ENCODE measurements around the gene AAGAB. TPM values are rescaled to one million over a fixed set of nuclear protein-coding genes. Genes with fewer than 3 reads are reported as not detected.

Gene AAGAB
- total RNA-seq, 1 experiment from 2014 or later, result 52.0 TPM

GRCh38 chr15:67190813-67191212, 63.6 kb downstream of the AAGAB start:
- H3K27me3 ChIP-seq (ENCODE audit: insufficient read depth, low read length), result no peaks in the 10 kb centered on the region
- intact Hi-C loops (cut with micrococcal nuclease), result no loop called here
- DNase-seq (ENCODE audit: low read depth, low spot score) (no peak), ATAC-seq (no peak)
- no peaks in the 10 kb centered on the region for H3K4me1 ChIP-seq (ENCODE audit: control insufficient read depth in 1 of 2, insufficient read depth in 2 of 2, low read length in 2 of 2)
- no peak overlapping the region for H2AFZ ChIP-seq (ENCODE audit: low read depth, low read length, poor library complexity, severe bottlenecking)
- BruUV-seq (replicated peaks), result no TSS peak
- H3K4me2 ChIP-seq (ENCODE audit: low read length), result no peak overlapping the region
- RAD21 ChIA-PET (ENCODE audit: low non-redundant PET in 1 of 2, low total read pairs in 2 of 2, uncharacterized antibody in 2 of 2, unreplicated experiment in 2 of 2), result no interaction called here
- H3K9me3 ChIP-seq (ENCODE audit: control insufficient read depth in 1 of 2, insufficient read depth in 1 of 2, low read depth in 1 of 2, low read length in 2 of 2), result no peaks in the 10 kb centered on the region
- no peaks in the 10 kb centered on the region for H4K20me1 ChIP-seq (ENCODE audit: insufficient read depth)
- no peak overlapping the region for H3K4me3 ChIP-seq (replicated peaks in 1 of 2; ENCODE audit: low read depth in 1 of 2, low read length in 2 of 2)
- H3K9me2 ChIP-seq (ENCODE audit: insufficient read depth), result no peaks in the 10 kb centered on the region
- CTCF ChIA-PET, result no interaction called here
- no peak overlapping the region for H3K27ac ChIP-seq (ENCODE audit: low read depth, low read length)
- peaks cover 18 to 54% of the 10 kb centered on the region in 2 experiments for H3K36me3 ChIP-seq (ENCODE audit: control insufficient read depth in 1 of 2, insufficient read depth in 2 of 2, low read length in 2 of 2)
- no peak for TF ChIP-seq JUND (IDR thresholded peaks at IDR 0.05)
- no peak for TF ChIP-seq SIN3A (IDR thresholded peaks at IDR 0.05; ENCODE audit: low read depth)
- TF ChIP-seq YY1 (IDR thresholded peaks at IDR 0.05; ENCODE audit: extremely low read depth, insufficient replicate concordance, low read depth, low read length), result no peak
- TF ChIP-seq RAD21 (IDR thresholded peaks at IDR 0.05; ENCODE audit: low read depth), result no peak
- TF ChIP-seq TCF7L2 (IDR thresholded peaks at IDR 0.05; ENCODE audit: borderline replicate concordance, extremely low read depth, insufficient read depth, insufficient read length), result no peak
- no peak for TF ChIP-seq SP1 (IDR thresholded peaks at IDR 0.05; ENCODE audit: low read depth)
- TF ChIP-seq EZH2 (IDR thresholded peaks at IDR 0.05), result no peak
- TF ChIP-seq ZFX (IDR thresholded peaks at IDR 0.05), result no peak
- TF ChIP-seq CBX3 (IDR thresholded peaks at IDR 0.05; ENCODE audit: low read depth), result no peak
- TF ChIP-seq ZNF274 (IDR thresholded peaks at IDR 0.05; ENCODE audit: low read depth, low read length), result no peak
- no peak for TF ChIP-seq REST (IDR thresholded peaks at IDR 0.05; ENCODE audit: low read depth)
- TF ChIP-seq ATF3 (IDR thresholded peaks at IDR 0.05), result no peak
- TF ChIP-seq CEBPB (IDR thresholded peaks at IDR 0.05; ENCODE audit: low read depth), result no peak
- no peak for TF ChIP-seq EGR1 (IDR thresholded peaks at IDR 0.05; ENCODE audit: low read depth)
- TF ChIP-seq POLR2AphosphoS5 (IDR thresholded peaks at IDR 0.05; ENCODE audit: low read depth, low read length), result no peak
- no peak overlapping the region for H3K9ac ChIP-seq (ENCODE audit: low read length)
- H3K79me2 ChIP-seq (ENCODE audit: insufficient read depth, low read length), result no peaks in the 10 kb centered on the region
- POLR2A ChIA-PET, result no interaction called here

All from HCT116 (cell line).